SK-N-SH treated with all-trans-retinoic acid at 6 μM for 48 hours (cell line): ENCODE measurements around the gene ZC3H13.

Source experiments
- ATAC-seq: fragments of 200-7000 bp; cut with Tn5 transposase; 3 replicates; pipeline ENCODE4 v1.9.1; 2020; ENCODE audit warnings: mild to moderate bottlenecking, moderate library complexity
- BACH2 ChIP-seq: fragments of 250-450 bp; sonication (Bioruptor Pico); IDR thresholded peaks from 2 replicates; pipeline ENCODE4 v1.9.0; 2021; ENCODE audit warnings: mild to moderate bottlenecking, borderline replicate concordance
- CSDC2 ChIP-seq: fragments of 250-450 bp; sonication (Bioruptor Pico); IDR thresholded peaks from 2 replicates; pipeline ENCODE4 v1.5.0; 2020; ENCODE audit warnings: mild to moderate bottlenecking, moderate library complexity
- CSRNP3 ChIP-seq: fragments of 250-450 bp; sonication (Bioruptor Pico); IDR thresholded peaks from 2 replicates; pipeline ENCODE4 v1.5.1; 2021; ENCODE audit warnings: mild to moderate bottlenecking, moderate library complexity
- ESRRG ChIP-seq: fragments of 250-450 bp; sonication (Bioruptor Pico); IDR thresholded peaks from 2 replicates; pipeline ENCODE4 v1.6.1; 2021; ENCODE audit warnings: mild to moderate bottlenecking
- GLIS3 ChIP-seq: fragments of 250-450 bp; sonication (Bioruptor Pico); IDR thresholded peaks from 2 replicates; pipeline ENCODE4 v1.5.0; 2020; ENCODE audit warnings: mild to moderate bottlenecking, moderate library complexity
- ISL1 ChIP-seq: fragments of 250-450 bp; sonication (Bioruptor Pico); IDR thresholded peaks from 2 replicates; pipeline ENCODE4 v2.1.2; 2022; ENCODE audit warnings: mild to moderate bottlenecking, moderate library complexity
- OSR1 ChIP-seq: fragments of 250-450 bp; sonication (Bioruptor Pico); IDR thresholded peaks from 2 replicates; pipeline ENCODE4 v1.8.0; 2022; ENCODE audit warnings: moderate library complexity, mild to moderate bottlenecking, inconsistent platforms
- PATZ1 ChIP-seq: fragments of 250-450 bp; sonication (Bioruptor Pico); IDR thresholded peaks from 2 replicates; pipeline ENCODE4 v1.8.0; 2020; ENCODE audit warnings: mild to moderate bottlenecking, moderate library complexity, borderline replicate concordance
- POU6F1 ChIP-seq: fragments of 250-450 bp; sonication (Bioruptor Pico); IDR thresholded peaks from 2 replicates; pipeline ENCODE4 v1.8.0; 2021; ENCODE audit warnings: low read depth, mild to moderate bottlenecking, moderate library complexity, borderline replicate concordance
- RARB ChIP-seq: fragments of 250-450 bp; sonication (Bioruptor Pico); IDR thresholded peaks from 2 replicates; pipeline ENCODE4 v1.8.0; 2021; ENCODE audit warnings: mild to moderate bottlenecking, moderate library complexity
- TCF4 ChIP-seq: fragments of 250-450 bp; sonication (Bioruptor Pico); IDR thresholded peaks from 2 replicates; pipeline ENCODE4 v1.8.0; 2021; ENCODE audit warnings: mild to moderate bottlenecking, moderate library complexity, borderline replicate concordance
- TOX ChIP-seq: fragments of 250-450 bp; sonication (Bioruptor Pico); IDR thresholded peaks from 2 replicates; pipeline ENCODE4 v1.8.0; 2021; ENCODE audit warnings: mild to moderate bottlenecking, moderate library complexity, borderline replicate concordance
- ZC3H10 ChIP-seq: fragments of 250-450 bp; sonication (Bioruptor Pico); IDR thresholded peaks from 2 replicates; pipeline ENCODE4 v1.5.1; 2021; ENCODE audit warnings: mild to moderate bottlenecking, moderate library complexity
- ZFP3 ChIP-seq: fragments of 250-450 bp; sonication (Bioruptor Pico); IDR thresholded peaks from 2 replicates; pipeline ENCODE4 v1.5.0; 2020; ENCODE audit warnings: mild to moderate bottlenecking, moderate library complexity
- ZNF70 ChIP-seq: fragments of 450-650 bp; formaldehyde crosslinking; IDR thresholded peaks from 2 replicates; pipeline ENCODE4 v1.5.0; 2020; ENCODE audit warnings: mild to moderate bottlenecking, moderate library complexity
- ZNF8 ChIP-seq: fragments of 450-650 bp; formaldehyde crosslinking; IDR thresholded peaks from 2 replicates; pipeline ENCODE4 v1.5.0; 2020; ENCODE audit warnings: mild to moderate bottlenecking, moderate library complexity
- TF ChIP-seq, protein P1 (sequence below): fragments of 250-450 bp; sonication (Bioruptor Pico); IDR thresholded peaks from 2 replicates; pipeline ENCODE4 v1.5.1; 2020; ENCODE audit warnings: low read depth, mild to moderate bottlenecking, moderate library complexity
- TF ChIP-seq, protein P2 (sequence below): fragments of 250-450 bp; sonication (Bioruptor Pico); IDR thresholded peaks from 2 replicates; pipeline ENCODE4 v1.5.0; 2020; ENCODE audit warnings: mild to moderate bottlenecking, moderate library complexity

The ZC3H13 gene

DNA sequence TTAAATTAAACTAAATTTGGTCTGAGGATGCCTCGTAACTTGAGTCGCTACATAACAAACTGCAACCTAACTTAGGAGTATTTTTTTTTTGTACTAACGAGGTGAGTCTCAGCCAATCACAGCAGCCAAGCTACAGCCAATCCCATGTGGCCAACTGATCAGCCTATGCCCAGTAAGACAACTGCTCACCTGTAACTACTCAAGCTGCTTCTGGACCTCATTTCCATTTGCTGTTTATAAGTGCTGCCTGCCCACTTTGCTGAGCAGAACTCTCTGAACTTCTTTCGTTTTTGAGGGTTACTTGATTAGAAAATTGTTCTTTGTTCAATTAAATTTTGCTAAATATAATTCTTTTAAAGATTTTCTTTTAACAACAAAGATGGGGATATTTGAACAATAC, 48.5 kb upstream of the ZC3H13 start:
- no peak for ATAC-seq
- TF ChIP-seq, protein P1, sequence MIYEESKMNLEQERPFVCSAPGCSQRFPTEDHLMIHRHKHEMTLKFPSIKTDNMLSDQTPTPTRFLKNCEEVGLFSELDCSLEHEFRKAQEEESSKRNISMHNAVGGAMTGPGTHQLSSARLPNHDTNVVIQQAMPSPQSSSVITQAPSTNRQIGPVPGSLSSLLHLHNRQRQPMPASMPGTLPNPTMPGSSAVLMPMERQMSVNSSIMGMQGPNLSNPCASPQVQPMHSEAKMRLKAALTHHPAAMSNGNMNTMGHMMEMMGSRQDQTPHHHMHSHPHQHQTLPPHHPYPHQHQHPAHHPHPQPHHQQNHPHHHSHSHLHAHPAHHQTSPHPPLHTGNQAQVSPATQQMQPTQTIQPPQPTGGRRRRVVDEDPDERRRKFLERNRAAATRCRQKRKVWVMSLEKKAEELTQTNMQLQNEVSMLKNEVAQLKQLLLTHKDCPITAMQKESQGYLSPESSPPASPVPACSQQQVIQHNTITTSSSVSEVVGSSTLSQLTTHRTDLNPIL (CRISPR knock-in tag): no peak
- TF ChIP-seq ESRRG (CRISPR knock-in tag) (no peak), ZFP3 (no peak), GLIS3 (no peak), POU6F1 (CRISPR knock-in tag) (no peak), CSRNP3 (CRISPR knock-in tag) (no peak), ZC3H10 (CRISPR knock-in tag) (no peak), TOX (CRISPR knock-in tag) (no peak), RARB (CRISPR knock-in tag) (no peak), ISL1 (no peak), OSR1 (CRISPR knock-in tag) (no peak), BACH2 (CRISPR knock-in tag) (no peak)
- TF ChIP-seq, protein P2, sequence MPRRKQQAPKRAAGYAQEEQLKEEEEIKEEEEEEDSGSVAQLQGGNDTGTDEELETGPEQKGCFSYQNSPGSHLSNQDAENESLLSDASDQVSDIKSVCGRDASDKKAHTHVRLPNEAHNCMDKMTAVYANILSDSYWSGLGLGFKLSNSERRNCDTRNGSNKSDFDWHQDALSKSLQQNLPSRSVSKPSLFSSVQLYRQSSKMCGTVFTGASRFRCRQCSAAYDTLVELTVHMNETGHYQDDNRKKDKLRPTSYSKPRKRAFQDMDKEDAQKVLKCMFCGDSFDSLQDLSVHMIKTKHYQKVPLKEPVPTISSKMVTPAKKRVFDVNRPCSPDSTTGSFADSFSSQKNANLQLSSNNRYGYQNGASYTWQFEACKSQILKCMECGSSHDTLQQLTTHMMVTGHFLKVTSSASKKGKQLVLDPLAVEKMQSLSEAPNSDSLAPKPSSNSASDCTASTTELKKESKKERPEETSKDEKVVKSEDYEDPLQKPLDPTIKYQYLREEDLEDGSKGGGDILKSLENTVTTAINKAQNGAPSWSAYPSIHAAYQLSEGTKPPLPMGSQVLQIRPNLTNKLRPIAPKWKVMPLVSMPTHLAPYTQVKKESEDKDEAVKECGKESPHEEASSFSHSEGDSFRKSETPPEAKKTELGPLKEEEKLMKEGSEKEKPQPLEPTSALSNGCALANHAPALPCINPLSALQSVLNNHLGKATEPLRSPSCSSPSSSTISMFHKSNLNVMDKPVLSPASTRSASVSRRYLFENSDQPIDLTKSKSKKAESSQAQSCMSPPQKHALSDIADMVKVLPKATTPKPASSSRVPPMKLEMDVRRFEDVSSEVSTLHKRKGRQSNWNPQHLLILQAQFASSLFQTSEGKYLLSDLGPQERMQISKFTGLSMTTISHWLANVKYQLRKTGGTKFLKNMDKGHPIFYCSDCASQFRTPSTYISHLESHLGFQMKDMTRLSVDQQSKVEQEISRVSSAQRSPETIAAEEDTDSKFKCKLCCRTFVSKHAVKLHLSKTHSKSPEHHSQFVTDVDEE (CRISPR knock-in tag): no peak

DNA sequence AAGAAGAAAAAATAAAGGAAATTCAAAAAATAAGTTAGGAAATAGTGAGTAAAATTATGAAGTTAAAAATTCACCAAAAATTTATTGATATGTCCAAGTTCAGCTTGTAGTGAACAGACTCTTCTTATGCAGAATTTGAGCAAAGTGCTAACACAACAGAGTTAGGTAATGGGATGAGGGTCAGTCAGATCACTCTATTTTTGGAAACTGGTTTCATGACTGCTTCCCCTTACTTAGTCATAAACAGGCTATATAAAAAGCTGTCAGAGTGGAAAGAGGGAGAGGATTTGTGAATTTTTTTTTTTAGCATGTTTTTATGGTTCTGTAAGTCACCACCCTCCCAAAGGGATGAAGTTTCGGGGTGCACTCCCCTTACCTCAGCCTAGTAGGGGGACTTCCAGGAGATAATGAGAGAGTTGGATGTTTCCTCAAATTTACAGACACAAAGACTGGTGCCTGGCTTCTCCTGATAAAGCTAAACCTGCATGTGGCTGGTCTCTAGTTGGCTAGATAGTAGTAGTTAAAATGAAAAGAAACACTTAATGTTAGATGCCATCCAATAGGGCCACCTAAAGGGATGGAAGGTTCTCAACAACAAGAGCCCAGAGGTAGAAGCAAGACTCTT, 47.8 kb upstream of the ZC3H13 start:
- TF ChIP-seq GLIS3 (no peak), ISL1 (no peak), ZNF8 (CRISPR knock-in tag) (no peak), TCF4 (CRISPR knock-in tag) (no peak), POU6F1 (CRISPR knock-in tag) (no peak), CSDC2 (CRISPR knock-in tag) (no peak), RARB (CRISPR knock-in tag) (no peak), PATZ1 (CRISPR knock-in tag) (no peak), CSRNP3 (CRISPR knock-in tag) (no peak), ZNF70 (CRISPR knock-in tag) (no peak)
- TF ChIP-seq, protein P2 (CRISPR knock-in tag): no peak
- no peak for ATAC-seq
